K562 (cell line): Measurements from ENCODE around the gene ADM5. TPM values are rescaled to one million over a fixed set of nuclear protein-coding genes. Genes with fewer than 3 reads are reported as not detected.

Source experiments
- BCLAF1 ChIP-seq, 2 experiments: fragments of 450-650 bp in 1 of 2; IDR thresholded peaks; 2 replicates each; pipeline ENCODE4 v1.6.1; 2011 to 2017; ENCODE audit warnings: low read depth in 2 of 2, antibody characterized with exemption in 1 of 2, borderline replicate concordance in 1 of 2, low read length in 1 of 2, mild to moderate bottlenecking in 1 of 2, mixed read lengths in 1 of 2; ENCODE audit not compliant: control insufficient read depth in 1 of 2
- CHCHD3 ChIP-seq: fragments of 250-450 bp; sonication (Bioruptor Pico); IDR thresholded peaks from 2 replicates; pipeline ENCODE4 v2.1.2; 2022; ENCODE audit warnings: mild to moderate bottlenecking
- E2F5 ChIP-seq: sonication (generic); formaldehyde crosslinking; IDR thresholded peaks from 2 replicates; pipeline ENCODE4 v1.8.0; 2022; ENCODE audit warnings: mild to moderate bottlenecking, missing genetic modification reagents
- FOXK2 ChIP-seq, 2 experiments: fragments of 450-650 bp; IDR thresholded peaks in 1 of 2; conservative IDR thresholded peaks in 1 of 2; 2 replicates each; pipeline ENCODE4 v1.6.1; 2016; ENCODE audit warnings: low read depth in 2 of 2, mild to moderate bottlenecking in 1 of 2
- HMG20B ChIP-seq: fragments of 250-450 bp; sonication (Bioruptor Pico); IDR thresholded peaks from 2 replicates; pipeline ENCODE4 v1.5.0; 2021; ENCODE audit warnings: mild to moderate bottlenecking
- HMGN3 ChIP-seq: IDR thresholded peaks from 2 replicates; pipeline ENCODE4 v1.6.1; 2011; ENCODE audit warnings: borderline replicate concordance, low read depth, mild to moderate bottlenecking, mixed read lengths, low read length; ENCODE audit not compliant: insufficient read length; ENCODE audit errors: extremely low read depth
- IFI16 ChIP-seq: fragments of 250-450 bp; sonication (Bioruptor Pico); IDR thresholded peaks from 2 replicates; pipeline ENCODE4 v2.1.2; 2022; ENCODE audit warnings: mild to moderate bottlenecking, inconsistent platforms
- KDM1A ChIP-seq, 2 experiments: fragments of 450-650 bp; IDR thresholded peaks; 2 replicates each; pipeline ENCODE4 v1.6.1; 2016; ENCODE audit warnings: mild to moderate bottlenecking in 2 of 2
- PCBP1 ChIP-seq: fragments of 200-400 bp; formaldehyde crosslinking; IDR thresholded peaks from 2 replicates; pipeline ENCODE4 v1.6.1; 2018; ENCODE audit warnings: mild to moderate bottlenecking, low read depth, low read length; ENCODE audit not compliant: poor library complexity, severe bottlenecking
- PCBP2 ChIP-seq: fragments of 200-400 bp; formaldehyde crosslinking; IDR thresholded peaks from 2 replicates; pipeline ENCODE4 v1.6.1; 2018; ENCODE audit warnings: low read length, low read depth, mild to moderate bottlenecking, moderate library complexity; ENCODE audit not compliant: poor library complexity, severe bottlenecking
- POLR3G ChIP-seq: IDR thresholded peaks from 2 replicates; pipeline ENCODE4 v1.6.1; 2011; ENCODE audit not compliant: insufficient read length, insufficient replicate concordance; ENCODE audit errors: extremely low read depth
- SRSF7 ChIP-seq: fragments of 200-400 bp; formaldehyde crosslinking; optimal IDR thresholded peaks from 2 replicates; pipeline ENCODE3; 2017; ENCODE audit warnings: mild to moderate bottlenecking, low read depth, low read length
- TEAD2 ChIP-seq: fragments of 450-650 bp; IDR thresholded peaks from 2 replicates; pipeline ENCODE4 v1.6.1; 2016; ENCODE audit warnings: missing genetic modification characterization, control low read depth, missing compliant biosample characterization
- USF1 ChIP-seq: sonication (generic); formaldehyde crosslinking; IDR thresholded peaks from 2 replicates; pipeline ENCODE4 v1.9.0; 2022; ENCODE audit warnings: mild to moderate bottlenecking, missing genetic modification reagents
- ZNF277 ChIP-seq: fragments of 250-450 bp; sonication (Bioruptor Pico); IDR thresholded peaks from 2 replicates; pipeline ENCODE4 v1.8.0; 2022; ENCODE audit warnings: inconsistent platforms, mild to moderate bottlenecking, moderate library complexity, borderline replicate concordance
- ZNF639 ChIP-seq, 2 experiments: fragments of 200-800 bp in 1 of 2; sonication (Bioruptor generic) in 1 of 2; sonication (generic) in 1 of 2; formaldehyde crosslinking in 1 of 2; IDR thresholded peaks in 1 of 2; conservative IDR thresholded peaks in 1 of 2; 2 replicates each; pipeline versions ENCODE4 v1.5.0 to v1.6.1; 2016 to 2020; ENCODE audit warnings: missing compliant biosample characterization in 1 of 2, missing genetic modification characterization in 1 of 2, missing genetic modification reagents in 1 of 2
- polyA plus RNA-seq, 8 experiments: library from polyadenylated mRNA; depleted of rRNA in 4 of 8; stranded (reverse) in 5 of 8; unstranded in 3 of 8; fragments of >200 nt; fragmentation: Nextera tagmentation in 2 of 8; fragmentation: Illumina TruSeq in 1 of 8; extraction: Ambion mirVana in 2 of 8; extraction: Trizol in 1 of 8; gene quantifications; 2 replicates each; pipeline versions ENCODE4 v1.2.1 to v1.2.3, GENCODE V29; 2011 to 2014; ENCODE audit warnings: inconsistent platforms in 1 of 8, missing spikeins in 1 of 8
- total RNA-seq, 7 experiments: library from RNA; depleted of rRNA in 6 of 7; stranded (reverse); fragments of >200 nt in 6 of 7; fragmentation: Illumina TruSeq in 2 of 7; extraction: Trizol in 2 of 7; gene quantifications; 2 replicates each; pipeline versions ENCODE4 v1.2.1 to v1.2.3, GENCODE V29; 2011 to 2021; ENCODE audit warnings: low replicate concordance in 1 of 7

ADM5 gene
- total and polyA plus RNA-seq, 9 of the 15 experiments (the other 6 are each of a cell fraction or from before 2014, with no cell fraction given): 0.13 to 8.4 (median 2.0) TPM; not detected in 1

- TF ChIP-seq HMGN3 (peak; percentile 72), KDM1A (IDR thresholded peaks at IDR 0.05) (no peak), USF1 (no peak), E2F5 (no peak), ZNF639 (CRISPR knock-in tag; conservative IDR thresholded peaks at IDR 0.05 in 1 of 2, IDR thresholded peaks at IDR 0.05 in 1 of 2) (no peak), ZNF277 (CRISPR knock-in tag) (no peak), POLR3G (no peak), PCBP2 (no peak), FOXK2 (conservative IDR thresholded peaks at IDR 0.05 in 1 of 2, IDR thresholded peaks at IDR 0.05 in 1 of 2; ENCODE audit: low read depth in 2 of 2) (0 out of 4 replicates have a peak, but pooled peaks of 1 of the 2 experiments have one; percentile 51), BCLAF1 (IDR thresholded peaks at IDR 0.05; ENCODE audit: borderline replicate concordance in 1 of 2, control insufficient read depth in 1 of 2, low read depth in 2 of 2, low read length in 1 of 2) (no peak), PCBP1 (no peak), CHCHD3 (CRISPR knock-in tag) (no peak), HMG20B (no peak), TEAD2 (tag) (no peak), SRSF7 (no peak), IFI16 (CRISPR knock-in tag) (no peak)
Measured at GRCh38 chr19:49664171-49665035, 25.0 kb upstream of the ADM5 start (continued).
